Stimulated activated CD4-positive, alpha-beta T cell treated with anti-CD3 and anti-CD28 coated beads, TNF-alpha, amount 100 ng/mL, for 24 hours (primary cell): ENCODE results near the gene RPTOR.

Experiments used
- DNase-seq, 3 experiments: peaks; one replicate each; pipeline ENCODE4 v3.0.0-alpha.2; 2020; ENCODE audit warnings: low read depth in 3 of 3

Gene RPTOR

DNA sequence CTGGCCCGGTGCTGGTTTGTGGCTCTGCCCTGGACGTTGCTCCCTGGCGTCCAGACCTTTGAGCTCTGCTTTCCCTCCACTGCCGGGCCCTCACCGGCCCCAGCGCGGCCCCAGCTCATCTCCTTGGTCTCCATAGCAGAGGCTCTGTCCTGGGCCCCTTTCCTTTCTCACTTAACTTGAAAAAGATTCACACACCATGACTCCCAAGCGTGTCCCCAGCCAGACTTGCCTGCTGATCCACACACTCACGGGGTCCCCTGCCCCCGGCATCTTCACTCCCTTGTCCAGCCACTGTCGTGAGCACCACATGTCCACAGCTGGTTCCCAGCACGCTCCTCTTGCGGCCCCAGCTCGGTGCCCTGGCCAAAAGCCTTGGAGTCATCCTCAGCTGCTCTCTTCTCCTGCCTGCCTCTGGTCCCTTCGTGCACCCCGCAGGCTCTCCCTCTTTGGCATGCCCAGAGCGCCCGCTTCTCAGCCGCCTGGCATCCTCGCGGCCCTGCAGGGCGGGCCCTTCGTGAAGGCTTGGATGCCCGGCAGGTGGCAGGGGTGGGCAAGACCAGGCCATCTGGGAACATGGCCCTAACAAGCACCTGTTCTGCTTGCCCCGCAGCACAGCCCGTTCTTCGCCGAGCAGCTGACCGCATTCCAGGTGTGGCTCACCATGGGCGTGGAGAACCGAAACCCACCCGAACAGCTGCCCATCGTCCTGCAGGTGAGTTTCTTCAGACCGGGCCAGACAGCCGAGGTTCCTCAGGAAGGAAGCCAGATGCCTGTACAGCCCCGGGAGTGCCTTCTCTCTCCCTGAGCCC, 301.4 kb downstream of the RPTOR start:
- DNase-seq: no peak

DNA sequence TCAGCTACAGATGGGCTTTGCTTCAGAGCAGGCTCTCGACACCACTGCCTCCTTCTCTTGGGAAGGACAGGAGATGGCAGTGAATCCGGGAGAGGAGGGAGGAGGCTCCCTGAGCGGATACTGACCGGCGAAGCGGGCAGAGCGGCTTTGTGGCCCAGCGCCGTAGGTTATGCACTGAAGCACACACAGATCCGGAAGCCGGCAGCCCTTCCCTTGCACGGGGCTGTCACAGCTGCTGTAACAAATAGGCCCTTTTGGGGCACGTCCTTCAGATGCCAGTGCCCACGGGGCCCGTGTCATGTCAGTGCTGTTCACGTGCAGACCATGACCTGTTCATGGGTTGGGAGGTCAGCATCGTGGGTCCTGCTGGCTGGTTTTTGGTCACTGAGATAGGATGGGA, 302.3 kb downstream of the RPTOR start:
- no peak for DNase-seq

DNA sequence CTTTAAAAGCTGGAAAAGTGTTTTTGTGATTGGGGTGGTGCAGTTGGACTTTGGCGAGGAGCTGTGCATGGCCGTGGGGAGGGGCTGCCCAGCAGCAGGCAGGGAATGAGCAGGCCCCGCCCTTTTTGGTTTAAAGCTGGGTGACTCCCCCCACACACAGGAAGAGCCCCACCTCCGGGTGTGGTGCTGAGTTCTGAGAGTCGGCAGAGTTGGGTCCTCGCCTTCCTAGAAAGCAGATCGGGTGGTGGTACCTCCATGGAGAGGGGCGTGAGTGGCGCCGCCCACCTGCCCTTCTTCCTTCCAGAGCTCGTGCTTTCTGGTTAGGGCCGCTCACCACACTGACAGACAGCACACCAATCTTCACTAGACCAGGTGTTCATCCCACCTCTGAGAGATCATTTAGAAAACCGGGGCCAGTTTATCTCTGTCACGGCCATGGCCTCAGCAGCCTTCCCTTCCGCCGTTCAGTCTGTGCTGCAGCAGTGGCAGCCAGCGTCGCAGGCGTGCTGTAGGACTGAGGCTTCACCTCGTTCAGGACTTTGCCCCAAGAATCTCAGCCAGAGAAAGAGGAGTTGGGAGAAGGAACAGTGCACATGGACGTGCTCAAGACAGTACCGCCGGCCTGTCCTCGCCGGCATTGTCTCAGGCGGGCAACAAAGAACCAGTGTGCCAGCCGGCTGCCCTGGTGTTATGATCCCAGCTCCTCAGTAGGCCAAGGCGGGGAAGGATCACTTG, 303.0 kb downstream of the RPTOR start:
- peak in 2 of 3 experiments; percentile 17 to 62 for DNase-seq

DNA sequence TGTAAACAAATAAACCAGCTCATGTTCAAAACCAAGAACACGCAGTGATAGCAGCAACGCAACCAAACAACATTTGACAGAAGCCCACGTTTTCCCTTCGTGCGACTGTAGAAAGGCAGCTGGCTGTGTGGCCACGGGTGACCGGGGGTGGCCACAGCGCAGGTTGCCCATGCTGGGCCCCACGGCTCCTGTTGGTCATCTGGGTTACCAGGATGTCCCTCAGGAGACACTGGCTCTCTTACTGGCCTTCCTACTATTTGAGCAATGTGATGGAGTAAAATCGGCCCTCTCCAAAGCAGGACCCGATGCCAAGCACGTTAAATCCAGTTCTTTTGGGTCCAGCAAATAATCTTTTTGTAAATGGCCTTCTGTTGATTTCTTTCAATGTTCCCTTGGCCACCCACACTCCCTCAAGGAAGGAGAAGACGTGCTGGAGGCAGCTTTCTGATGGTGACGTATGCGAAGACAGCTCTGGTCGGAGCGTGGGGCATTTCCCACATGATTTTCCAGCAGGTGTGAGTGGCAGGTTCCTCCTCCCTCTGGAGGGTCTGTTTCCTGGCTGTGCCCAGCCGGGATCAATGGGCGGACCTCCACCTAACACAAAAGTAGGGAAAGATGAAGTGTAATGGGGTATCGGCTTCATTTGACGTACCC, 303.9 kb downstream of the RPTOR start:
- DNase-seq: no peak

DNA sequence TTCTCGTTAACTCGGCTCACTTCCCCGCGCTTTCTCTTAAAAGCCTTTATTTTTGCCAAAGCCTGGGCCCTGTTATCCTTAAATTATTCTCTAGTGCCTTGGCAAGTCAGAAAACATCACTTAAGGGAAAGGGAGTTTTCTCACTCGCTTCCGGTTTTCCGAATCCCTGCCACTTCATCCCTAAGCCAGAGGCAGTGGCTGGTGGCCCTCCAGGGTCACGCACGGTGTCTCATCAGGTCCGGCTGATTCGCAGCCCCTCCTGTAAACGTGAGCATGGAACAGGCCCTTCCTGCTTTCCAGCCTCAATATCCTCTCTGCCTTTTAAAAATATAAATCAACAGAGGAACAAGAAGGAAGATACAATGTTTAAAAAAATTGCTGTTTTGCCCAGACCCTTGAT, 304.5 kb downstream of the RPTOR start:
- no peak for DNase-seq

DNA sequence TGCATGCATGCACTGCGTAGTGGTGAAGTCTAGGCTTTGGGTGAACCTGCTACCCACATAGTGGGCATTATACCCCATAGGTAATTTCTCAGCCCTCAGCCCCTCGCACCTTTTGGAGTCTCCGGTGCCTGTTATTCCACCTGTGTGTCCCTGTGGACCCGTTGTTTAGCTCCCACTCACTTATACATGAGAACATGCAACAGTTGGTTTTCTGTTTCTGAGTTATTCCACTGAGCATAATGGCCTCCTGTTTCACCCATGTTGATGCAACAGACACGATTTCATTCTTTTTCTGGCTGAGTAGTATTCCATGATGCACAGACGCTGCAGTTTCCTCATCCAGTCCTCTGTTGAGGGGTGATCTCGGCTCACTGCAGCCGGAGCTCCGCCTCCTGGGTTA, 305.5 kb downstream of the RPTOR start:
- no peak for DNase-seq

DNA sequence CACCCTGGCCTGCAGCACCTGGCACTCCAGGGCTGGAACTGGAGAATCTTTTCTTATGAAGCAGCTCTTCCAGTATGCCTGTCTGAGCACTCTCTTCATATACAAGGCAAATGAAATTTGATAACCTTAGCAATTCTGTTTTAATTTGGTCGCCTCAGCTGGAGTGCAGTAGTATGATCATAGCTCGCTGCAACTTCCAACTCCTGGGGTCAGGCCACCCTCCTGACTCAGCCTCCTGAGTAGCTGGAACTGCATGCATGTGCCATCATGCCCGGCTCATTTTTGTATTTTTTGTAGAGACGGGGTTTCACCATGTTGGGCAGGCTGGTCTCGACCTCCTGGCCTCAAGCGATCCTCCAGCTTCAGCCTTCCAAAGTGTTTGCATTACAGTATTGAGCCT, 306.2 kb downstream of the RPTOR start:
- DNase-seq: no peak

DNA sequence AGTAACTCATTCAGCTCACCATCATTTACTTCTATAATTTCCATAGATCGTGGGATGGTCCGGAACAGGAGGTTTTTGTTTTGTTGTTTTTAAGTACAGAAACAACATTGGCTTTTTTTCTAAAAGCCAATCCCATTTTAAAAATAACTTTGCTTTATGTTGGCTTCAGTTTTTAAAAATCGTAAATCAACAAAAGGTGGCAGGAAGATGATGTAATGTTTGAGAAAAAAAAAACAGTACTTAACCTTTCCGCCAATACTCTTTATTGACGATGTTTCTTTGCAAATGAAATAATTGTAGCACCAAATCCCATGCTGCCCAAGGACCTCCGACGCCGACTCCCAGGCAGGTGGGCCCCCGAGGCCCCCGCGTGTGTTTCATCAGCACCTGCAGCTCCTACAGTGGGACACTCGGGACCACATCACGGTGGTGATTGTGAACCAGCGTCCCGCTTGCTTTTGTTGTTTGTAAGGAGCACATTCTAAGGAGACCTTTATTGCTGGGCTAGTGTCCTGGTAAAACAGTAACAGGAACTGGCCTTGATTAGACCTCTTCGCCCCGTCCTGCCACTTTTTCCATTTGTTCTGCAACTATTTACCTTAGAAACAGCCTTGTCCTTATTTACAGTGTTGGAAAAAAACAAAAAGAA, 306.8 kb downstream of the RPTOR start:
- no peak for DNase-seq

DNA sequence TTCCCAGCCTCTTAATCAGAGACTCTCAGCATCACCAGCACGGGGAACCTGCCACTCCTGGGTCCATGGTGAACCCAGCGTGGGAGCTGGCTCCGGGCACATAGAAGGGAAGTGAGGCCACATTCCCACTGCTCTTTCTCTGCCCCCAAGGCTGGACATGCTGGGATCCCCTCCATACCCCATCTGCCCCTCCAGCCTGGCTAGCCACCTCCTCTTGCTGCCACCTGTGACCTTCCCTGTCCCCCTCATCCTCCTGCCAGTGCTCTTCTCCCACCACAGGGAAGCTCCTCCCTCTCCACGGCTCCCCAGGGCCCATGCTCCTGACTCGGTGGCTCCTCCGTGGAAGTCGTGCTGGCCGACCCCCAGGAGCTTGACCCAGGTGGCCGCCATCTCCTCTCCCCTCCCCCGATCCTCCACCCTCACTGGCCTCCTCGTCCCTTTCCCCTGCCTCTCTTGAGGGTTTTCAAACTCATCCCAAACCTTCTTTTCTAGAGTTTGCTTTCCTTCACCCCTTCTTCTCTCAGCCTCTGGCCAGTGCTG, 307.9 kb downstream of the RPTOR start:
- DNase-seq: no peak

DNA sequence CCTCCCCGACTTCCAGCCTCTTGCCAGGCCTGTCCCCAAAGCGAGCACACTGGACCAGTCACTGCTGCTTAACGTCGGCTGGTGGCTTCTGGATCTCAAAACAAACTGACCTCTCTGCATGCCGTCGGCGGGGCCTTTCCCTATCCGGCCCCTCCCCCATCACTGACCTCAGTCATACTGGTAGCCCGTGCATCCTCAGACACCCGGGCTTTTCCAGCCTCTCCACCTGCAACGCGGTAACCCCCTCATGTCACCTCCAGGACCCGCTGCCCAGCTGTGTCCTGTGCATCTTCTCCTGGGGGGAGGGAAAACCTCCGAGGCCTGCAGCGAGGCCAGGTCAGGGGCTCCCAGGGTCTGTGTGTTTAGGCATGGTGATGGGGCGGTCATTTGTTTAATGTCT, 308.4 kb downstream of the RPTOR start:
- DNase-seq: no peak

DNA sequence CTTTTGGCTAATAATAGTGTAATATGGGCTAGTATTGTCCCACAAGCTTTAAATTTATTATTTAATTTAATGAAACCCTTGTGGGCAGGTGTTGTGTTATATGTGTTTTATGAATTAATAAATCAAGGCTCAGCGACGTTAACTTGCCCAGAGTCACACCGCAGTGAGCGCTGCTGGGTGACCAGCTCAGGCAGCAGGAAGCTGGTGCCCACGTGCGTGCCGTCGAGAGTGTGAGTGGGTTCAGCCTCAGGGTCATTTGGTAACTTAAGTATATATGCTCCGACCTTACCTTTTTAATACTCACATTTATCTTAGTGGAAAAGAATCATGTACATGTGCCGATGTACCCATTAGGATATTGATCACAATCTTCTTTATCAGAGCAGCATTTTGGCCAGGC, 309.6 kb downstream of the RPTOR start:
- DNase-seq: no peak

DNA sequence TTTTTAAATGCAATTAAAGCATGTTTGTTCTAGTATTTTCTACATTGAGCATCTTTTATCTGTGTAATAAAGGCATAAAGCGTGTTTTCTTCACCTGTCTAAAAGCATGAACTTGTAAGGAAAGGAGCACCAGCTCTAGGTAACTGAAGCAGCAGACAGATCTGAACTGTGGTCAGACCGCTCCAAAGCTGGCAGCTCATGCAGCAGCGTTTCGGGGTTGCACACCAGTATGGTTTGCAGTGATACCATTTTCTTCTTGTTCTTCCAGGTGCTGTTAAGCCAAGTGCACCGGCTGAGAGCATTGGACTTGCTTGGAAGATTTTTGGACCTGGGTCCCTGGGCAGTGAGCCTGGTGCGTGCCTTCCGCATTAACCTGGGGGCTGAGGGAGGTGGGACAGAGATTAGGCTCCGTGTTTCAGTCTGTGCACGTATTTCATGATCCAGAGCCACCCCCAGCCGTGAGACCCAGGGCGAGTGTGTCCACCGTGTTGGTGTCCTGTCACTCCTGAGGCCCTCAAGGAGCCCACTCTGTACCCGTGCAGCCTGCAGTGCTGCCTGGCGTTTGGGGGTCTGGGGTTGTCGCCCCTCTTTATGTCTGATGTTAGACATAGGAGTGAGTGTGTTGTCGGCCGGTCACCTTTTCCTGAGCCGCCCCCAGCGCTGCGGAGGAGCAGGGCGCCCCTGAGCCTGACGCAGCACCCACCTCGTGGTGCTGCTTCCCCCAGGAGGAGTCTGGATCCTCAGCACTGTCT, 310.7 kb downstream of the RPTOR start:
- DNase-seq: no peak

DNA sequence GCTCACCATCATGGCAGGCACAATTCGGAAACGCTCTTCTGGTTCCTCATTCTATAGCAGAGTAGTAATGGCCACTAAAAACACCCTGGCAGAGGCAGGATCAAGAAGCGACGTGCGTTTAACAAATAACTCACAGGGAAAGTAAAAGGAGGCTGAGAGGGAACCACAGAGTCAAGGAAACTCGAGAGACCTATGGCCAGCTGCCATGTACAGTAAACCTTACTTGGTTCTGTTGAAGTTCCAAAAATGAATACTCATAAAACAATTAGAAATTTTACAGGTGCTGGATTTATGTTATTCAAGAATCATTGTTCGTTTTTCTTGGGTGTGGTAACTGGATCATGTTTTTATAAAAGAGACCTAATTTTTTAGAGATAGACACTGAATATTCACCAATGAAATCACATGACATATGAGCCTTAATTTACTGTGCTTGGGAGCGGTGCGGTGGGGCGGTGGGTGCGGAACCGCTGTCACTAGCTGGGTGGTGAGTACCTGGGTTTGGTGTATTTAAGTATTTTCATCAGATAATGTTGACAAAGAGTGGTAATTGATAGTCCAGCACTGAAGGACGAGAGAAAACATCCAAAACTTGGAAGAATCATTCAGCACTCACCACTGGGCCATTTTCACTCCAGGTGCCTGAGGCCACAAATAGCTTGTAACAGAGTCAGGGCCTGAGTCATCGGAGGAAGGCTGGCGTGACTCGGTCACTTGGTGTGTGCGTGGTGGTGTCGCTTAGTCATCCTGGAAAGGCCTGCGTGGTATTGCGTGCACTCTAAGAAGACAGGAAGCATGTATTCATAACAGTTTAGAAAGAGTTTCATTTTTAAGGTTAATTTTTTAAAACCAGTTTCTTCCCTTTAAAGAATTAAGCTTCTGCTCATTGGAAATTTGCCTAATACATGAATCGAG, 311.6 kb downstream of the RPTOR start:
- peak; percentile 76 to 89 (median 79) for DNase-seq

DNA sequence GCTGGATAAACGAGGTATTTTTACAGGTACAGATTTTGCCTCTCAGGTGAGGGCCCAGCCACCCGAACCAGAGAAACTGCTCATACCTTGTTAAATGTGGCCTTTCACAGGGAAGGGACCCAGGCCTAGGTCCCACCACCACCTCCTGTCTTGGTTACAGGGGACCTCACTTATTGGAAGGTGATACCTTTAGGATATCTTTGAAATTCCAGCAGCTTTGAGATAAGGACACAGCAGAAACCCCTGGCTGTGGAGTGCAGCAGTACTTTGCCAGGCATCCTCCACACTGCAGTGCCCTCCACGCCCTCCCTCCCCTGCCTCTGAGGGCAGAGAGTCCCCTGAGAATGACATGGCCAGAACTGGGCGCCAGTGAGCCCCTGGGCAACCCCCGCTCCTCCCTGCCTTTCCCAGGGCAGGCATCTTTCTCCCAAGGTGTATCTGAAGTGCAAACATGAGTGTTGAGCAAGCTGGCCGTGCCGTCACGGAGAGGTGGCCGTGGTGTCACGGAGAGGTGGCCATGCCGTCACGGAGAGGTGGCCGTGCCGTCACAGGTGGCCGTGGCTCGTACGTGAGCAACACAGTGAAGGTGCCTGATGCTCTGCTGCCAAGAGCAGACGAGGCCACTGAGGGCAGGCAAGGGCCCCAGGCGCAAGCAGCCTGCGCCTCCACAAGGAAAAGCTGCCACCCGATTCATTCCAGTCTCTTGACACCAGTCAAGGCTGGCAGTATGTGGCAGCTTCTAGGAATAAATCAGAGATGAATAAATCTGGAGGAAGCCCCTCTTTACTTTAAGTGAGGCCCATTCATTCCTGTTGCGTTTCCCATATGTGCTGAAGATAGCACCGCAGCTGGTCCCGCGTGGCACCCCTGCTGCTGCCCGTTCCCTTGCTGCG, 312.5 kb downstream of the RPTOR start:
- no peak for DNase-seq

DNA sequence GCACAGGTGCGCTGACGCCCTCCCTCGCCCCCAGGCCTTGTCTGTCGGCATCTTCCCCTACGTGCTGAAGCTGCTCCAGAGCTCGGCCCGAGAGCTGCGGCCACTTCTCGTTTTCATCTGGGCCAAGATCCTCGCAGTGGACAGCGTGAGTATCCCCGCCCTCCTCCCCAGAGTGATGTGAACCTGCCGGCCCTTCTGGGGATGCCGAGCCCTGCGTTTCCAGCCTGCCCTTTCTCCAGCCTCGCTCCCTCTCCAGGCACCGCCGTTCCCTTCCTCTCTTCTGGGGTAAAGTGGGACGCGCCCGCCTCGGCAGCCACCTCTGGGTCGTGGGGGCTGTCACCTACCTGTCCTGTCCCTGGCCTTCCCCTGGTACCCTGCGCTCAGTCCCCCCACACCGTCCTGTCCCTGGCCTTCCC, 313.1 kb downstream of the RPTOR start:
- no peak for DNase-seq

DNA sequence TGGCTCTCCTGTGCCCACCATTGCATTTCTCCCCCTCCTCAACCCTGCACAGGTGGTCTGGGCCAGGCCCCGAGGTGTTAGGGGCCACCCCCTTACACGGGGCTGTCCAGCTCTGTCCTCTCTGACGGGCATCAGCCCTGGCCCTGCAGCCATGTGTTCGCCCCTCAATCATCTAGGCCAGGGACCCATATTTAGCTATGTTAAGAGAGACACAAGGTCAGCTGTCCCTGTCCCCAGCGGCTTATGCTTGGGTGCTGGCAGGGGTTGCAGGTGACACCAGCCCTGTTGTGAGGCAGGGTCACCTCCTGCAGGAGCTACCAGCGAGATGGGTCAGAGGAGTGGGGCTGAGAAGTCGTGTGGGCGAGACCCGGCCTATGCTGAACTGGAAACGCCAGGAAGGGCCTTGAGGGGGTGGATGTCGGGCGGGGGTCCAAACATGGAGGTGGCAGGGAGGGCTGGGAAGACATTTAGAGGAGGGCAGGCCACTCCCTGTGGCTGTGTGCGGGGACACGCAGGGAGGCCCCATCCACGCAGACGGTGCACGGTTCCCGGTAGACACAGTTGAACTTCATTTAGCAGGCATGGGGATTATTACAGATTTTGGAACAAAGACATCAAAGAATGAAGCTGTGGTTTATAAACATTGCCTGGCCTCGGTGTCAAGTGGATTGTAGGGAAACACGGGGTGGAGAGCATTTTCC, 313.8 kb downstream of the RPTOR start:
- no peak for DNase-seq

DNA sequence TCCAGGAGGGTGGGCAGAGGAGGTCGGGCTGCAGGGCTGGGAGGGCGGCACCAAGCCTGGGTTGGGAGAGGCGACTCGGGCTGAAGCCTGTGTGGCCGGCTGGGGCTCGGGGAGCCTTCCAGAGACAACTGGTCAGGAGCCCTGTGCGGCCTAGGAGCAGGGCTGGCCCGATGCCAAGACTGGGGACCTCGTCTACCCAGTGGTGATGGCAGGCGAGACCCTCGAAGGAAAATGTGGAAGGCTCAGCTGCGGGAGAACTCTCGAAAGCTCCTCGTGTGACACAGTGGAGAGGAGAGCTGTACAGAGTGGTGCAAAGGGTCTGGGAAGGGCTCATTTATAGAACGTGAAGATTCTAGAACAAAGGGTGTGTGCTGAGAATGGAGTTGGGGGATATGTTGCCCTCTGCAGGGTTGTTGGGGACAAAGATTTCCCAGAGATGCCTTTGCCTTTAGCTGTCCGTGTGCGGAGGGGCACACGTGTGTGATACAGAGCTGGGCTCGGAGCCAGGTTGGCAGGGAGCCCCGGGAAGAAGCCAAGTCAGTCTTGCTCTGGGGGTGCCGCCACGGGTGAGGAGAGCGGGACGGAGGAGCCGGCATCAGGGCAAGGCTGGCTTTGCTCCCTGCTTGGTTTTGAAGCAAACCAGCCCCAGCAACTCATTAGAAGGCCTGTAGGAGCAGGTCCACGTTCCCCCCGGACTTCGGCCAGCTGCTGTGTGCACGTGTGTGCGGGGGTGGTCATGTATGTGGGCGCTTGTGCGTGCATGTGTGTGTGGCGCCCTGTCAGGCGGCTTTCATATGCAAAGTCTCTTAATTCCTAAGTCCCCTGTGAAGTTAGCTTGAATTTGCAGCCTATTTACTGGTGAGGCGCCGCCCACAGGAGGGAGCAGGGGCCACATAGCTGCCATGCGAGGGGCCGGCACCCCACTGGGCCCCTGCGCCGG, 314.6 kb downstream of the RPTOR start:
- DNase-seq: no peak
